ENCODE measurements around the gene GNB1.

The GNB1 gene

DNA sequence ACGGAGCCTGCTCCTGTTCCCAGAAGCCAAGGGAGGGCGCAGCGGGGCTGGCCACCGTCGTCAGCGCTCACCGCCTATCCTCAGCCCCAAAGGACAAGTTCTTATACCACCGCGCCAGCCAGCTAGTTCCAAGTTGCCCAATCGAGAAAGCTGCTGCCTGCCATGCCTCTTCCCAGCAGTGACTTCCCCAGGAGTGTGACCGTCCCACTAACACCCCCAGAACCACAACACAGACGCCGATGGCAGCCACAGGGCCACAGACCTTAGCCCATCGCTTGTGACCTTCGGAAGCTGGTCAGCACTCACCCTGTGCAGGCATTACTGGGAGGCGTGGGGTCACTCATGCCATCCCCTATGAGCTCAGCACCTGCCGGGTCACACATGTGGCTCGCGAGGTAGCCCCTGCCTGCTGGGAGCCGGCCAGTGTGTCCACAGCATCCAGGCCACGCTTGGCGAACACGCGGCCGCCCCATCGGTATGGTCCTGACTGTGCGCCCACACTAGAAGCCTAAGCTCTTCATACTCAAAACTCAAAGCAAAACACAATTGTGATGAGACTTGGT is 132.7 kb downstream of the GNB1 start:
- POLR2A ChIA-PET: no interaction called here
- TF ChIP-seq FOXM1 (IDR thresholded peaks at IDR 0.05; ENCODE audit: borderline replicate concordance) (no peak), SUZ12 (IDR thresholded peaks at IDR 0.05) (no peak), ARNT (IDR thresholded peaks at IDR 0.05) (no peak), HDGF (IDR thresholded peaks at IDR 0.05; ENCODE audit: borderline replicate concordance) (no peak), ELF4 (IDR thresholded peaks at IDR 0.05) (no peak), L3MBTL2 (conservative IDR thresholded peaks at IDR 0.05) (no peak), CTBP1 (IDR thresholded peaks at IDR 0.05; ENCODE audit: borderline replicate concordance) (no peak)
- DNase-seq (ENCODE audit: extremely low spot score): no peak

DNA sequence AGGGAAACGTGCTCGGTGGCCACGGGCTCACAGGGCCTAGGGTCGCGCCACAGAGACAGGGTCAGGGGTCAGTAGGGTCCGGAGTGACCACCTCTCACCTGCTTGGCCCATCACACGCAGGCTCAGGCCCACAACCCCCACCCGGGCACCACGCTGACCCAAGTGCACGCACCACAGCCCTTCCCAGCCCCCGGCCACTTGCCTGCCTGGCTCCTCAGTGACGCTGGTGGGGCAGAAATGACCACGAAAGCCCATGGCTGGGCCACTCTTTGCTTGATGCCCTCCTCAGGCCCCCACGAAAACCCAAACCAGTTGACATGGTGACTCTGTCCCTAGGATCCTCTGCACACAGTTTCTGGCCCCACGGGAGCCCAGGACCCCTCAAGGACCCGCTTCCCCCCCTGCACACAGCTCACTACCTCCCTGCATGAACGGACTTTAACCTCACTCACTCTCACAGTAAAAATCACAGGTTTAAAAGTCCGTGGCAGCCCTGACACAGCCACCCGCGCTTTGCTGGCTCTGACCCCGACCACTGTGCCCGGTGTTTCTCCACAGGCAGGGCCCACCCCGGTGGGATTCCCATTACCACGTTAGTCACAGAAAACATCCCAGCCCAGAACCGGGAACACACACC is 133.3 kb downstream of the GNB1 start:
- ChIA-PET CTCF (no interaction called here), POLR2A (no interaction called here)
- no peak for DNase-seq (ENCODE audit: extremely low spot score)
- TF ChIP-seq CTBP1 (IDR thresholded peaks at IDR 0.05; ENCODE audit: borderline replicate concordance): no peak
- no peak for TF ChIP-seq NFRKB (IDR thresholded peaks at IDR 0.05)
- TF ChIP-seq HDGF (IDR thresholded peaks at IDR 0.05; ENCODE audit: borderline replicate concordance): no peak
- no peak for TF ChIP-seq SP1 (IDR thresholded peaks at IDR 0.05)
- TF ChIP-seq L3MBTL2 (conservative IDR thresholded peaks at IDR 0.05): no peak
- no peak for TF ChIP-seq FOXK2 (IDR thresholded peaks at IDR 0.05)
- TF ChIP-seq TARDBP (IDR thresholded peaks at IDR 0.05): no peak
- TF ChIP-seq FOXA1 (IDR thresholded peaks at IDR 0.05): no peak
- no peak for TF ChIP-seq ARNT (IDR thresholded peaks at IDR 0.05)
- TF ChIP-seq LEF1 (IDR thresholded peaks at IDR 0.05; ENCODE audit: borderline replicate concordance): no peak
- TF ChIP-seq, protein P1, sequence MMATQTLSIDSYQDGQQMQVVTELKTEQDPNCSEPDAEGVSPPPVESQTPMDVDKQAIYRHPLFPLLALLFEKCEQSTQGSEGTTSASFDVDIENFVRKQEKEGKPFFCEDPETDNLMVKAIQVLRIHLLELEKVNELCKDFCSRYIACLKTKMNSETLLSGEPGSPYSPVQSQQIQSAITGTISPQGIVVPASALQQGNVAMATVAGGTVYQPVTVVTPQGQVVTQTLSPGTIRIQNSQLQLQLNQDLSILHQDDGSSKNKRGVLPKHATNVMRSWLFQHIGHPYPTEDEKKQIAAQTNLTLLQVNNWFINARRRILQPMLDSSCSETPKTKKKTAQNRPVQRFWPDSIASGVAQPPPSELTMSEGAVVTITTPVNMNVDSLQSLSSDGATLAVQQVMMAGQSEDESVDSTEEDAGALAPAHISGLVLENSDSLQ (IDR thresholded peaks at IDR 0.05): no peak
- no peak for TF ChIP-seq ELF4 (IDR thresholded peaks at IDR 0.05)
- TF ChIP-seq SUZ12 (IDR thresholded peaks at IDR 0.05): no peak

More for the DNA sequence above, 132.7 kb downstream of the GNB1 start:
- CTCF ChIA-PET: no interaction called here

DNA sequence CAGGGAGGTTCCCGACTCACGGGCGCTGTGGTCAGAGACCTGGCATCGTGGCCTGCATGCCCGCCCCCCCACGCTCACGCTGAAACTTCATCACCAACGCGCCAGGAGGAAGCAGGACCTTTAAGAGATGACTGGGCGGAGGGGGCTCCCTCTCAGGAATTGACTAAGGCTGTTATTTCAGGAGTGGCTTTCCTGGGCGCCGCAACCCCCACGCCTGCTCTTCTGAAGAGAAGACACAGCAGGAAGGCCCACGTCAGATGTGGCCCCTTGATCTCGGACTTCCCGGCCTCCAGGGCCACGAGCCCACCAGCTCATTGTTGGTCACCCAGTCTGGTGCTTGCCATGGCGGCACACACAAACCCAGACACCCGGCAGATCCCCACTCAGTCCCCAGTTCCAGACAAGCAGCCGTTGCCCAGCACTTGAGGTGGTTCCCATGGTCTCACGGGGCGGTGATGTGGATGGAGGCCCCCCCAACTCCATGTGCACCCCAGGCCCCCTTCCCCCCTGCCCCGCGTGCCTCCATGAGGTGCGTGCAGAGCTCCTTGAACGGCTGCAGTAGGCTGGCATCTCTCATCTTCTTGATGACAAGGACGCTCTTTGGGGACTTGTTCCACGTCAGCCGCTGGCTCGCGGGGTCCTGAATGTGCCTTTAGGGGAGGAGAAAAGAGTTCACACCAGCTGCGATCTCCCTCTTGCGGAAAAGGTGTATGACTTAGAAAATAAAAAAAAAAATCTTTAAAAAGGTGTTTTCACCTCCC is 134.0 kb downstream of the GNB1 start:
- TF ChIP-seq SP1 (IDR thresholded peaks at IDR 0.05) (no peak), LEF1 (IDR thresholded peaks at IDR 0.05; ENCODE audit: borderline replicate concordance) (no peak), BHLHE40 (IDR thresholded peaks at IDR 0.05; ENCODE audit: borderline replicate concordance) (no peak), NFRKB (IDR thresholded peaks at IDR 0.05) (no peak), CTBP1 (IDR thresholded peaks at IDR 0.05; ENCODE audit: borderline replicate concordance) (no peak)
- TF ChIP-seq, protein P1 (IDR thresholded peaks at IDR 0.05): no peak
- ChIA-PET POLR2A (no interaction called here), CTCF (no interaction called here)
- DNase-seq (ENCODE audit: extremely low spot score): no peak

DNA sequence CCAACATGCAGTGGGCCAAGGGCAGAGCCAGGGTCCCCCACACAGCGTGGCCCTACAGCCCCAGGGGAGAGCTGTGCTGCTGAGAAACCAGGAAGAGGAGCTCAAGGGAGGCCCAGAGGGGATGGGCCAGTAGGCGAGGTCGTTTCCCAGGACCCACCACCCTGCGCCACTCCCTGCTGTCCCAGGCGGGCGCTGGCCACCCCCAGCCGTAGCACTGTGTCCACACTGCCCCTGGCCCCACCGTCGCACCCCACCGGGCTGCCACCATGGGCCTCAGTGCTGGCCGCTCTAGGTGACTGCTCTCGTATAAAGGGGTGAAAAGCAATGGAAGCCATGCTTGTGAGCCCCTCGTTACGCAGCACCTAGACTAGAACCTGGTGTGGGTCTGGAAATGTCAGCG is 135.0 kb downstream of the GNB1 start:
- ChIA-PET CTCF (no interaction called here), POLR2A (no interaction called here)
- TF ChIP-seq L3MBTL2 (conservative IDR thresholded peaks at IDR 0.05) (no peak), ZNF384 (IDR thresholded peaks at IDR 0.05) (no peak), ELF4 (IDR thresholded peaks at IDR 0.05) (no peak), HDGF (IDR thresholded peaks at IDR 0.05; ENCODE audit: borderline replicate concordance) (no peak), LEF1 (IDR thresholded peaks at IDR 0.05; ENCODE audit: borderline replicate concordance) (no peak)
- DNase-seq (ENCODE audit: extremely low spot score): no peak

DNA sequence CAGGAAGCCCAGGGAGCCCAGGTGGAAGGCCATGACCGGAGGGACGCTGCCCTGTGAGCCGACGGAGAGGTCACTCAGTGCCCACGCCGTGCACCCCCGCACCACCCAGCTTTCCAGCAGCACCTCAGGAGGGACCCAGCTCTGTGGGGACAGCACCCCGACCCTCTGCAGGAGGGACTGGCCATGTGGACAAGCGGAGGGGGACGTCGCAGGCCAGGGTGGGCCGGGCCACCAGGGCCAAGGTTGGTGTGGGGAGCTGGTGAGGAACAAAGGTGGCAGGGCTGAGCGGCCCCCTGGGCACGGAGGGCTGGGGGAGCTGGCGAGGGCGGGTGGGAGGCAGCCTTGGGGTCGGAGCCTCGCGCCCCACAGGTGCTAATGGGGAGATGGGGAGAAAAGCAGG is 135.5 kb downstream of the GNB1 start:
- POLR2A ChIA-PET: no interaction called here
- DNase-seq (ENCODE audit: extremely low spot score): no peak
- CTCF ChIA-PET: no interaction called here
- TF ChIP-seq NFRKB (IDR thresholded peaks at IDR 0.05) (no peak), L3MBTL2 (conservative IDR thresholded peaks at IDR 0.05) (no peak), SUZ12 (IDR thresholded peaks at IDR 0.05) (no peak), ZNF384 (IDR thresholded peaks at IDR 0.05) (no peak), ELF4 (IDR thresholded peaks at IDR 0.05) (no peak), CTBP1 (IDR thresholded peaks at IDR 0.05; ENCODE audit: borderline replicate concordance) (no peak), ARNT (IDR thresholded peaks at IDR 0.05) (no peak), FOXM1 (IDR thresholded peaks at IDR 0.05; ENCODE audit: borderline replicate concordance) (no peak), TARDBP (IDR thresholded peaks at IDR 0.05) (no peak), HDGF (IDR thresholded peaks at IDR 0.05; ENCODE audit: borderline replicate concordance) (no peak), SP1 (IDR thresholded peaks at IDR 0.05) (no peak), FOXA1 (IDR thresholded peaks at IDR 0.05) (no peak), FOXK2 (IDR thresholded peaks at IDR 0.05) (no peak), BHLHE40 (IDR thresholded peaks at IDR 0.05; ENCODE audit: borderline replicate concordance) (no peak)
- TF ChIP-seq, protein P1 (IDR thresholded peaks at IDR 0.05): no peak
